Thyroid gland (tissue), 4 donors: ENCODE results near the gene DOHH.

Experiments used
- POLR2A ChIP-seq, 2 donors: fragments of 450-650 bp; IDR thresholded peaks; one replicate each; pipeline ENCODE4 v1.6.1; 2017; ENCODE audit warnings: antibody characterized with exemption in 2 of 2, mild to moderate bottlenecking in 2 of 2, moderate library complexity in 1 of 2
- TF ChIP-seq, protein P1 (sequence below), 6 experiments: fragments of 200-600 bp in 3 of 6; fragments of 450-650 bp in 3 of 6; sonication (generic) in 3 of 6; IDR thresholded peaks; one replicate each; pipeline ENCODE4 v1.5.1; 2016 to 2019; ENCODE audit warnings: antibody characterized with exemption in 6 of 6, mild to moderate bottlenecking in 2 of 6, inconsistent platforms in 1 of 6, moderate library complexity in 1 of 6

DNA sequence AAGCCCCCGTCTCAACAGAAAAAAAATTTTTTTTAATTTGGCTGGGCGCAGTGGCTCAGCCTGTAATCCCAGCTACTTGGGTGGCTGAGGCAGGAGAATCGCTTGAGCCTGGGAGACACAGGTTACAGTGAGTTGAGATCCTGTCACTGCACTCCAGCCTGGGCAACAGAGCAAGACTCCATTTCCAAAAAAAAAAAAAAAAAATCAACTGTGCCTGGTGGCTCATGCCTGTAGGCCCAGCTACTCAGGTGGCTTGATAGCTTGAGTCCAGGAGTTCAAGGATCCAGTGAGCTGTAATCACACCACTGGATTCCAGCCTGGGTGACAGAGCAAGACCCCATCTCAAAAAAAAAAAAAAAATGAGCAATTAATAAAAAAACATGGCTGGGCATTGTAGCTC, 1.3 kb upstream of the DOHH start:
- TF ChIP-seq, protein P1, sequence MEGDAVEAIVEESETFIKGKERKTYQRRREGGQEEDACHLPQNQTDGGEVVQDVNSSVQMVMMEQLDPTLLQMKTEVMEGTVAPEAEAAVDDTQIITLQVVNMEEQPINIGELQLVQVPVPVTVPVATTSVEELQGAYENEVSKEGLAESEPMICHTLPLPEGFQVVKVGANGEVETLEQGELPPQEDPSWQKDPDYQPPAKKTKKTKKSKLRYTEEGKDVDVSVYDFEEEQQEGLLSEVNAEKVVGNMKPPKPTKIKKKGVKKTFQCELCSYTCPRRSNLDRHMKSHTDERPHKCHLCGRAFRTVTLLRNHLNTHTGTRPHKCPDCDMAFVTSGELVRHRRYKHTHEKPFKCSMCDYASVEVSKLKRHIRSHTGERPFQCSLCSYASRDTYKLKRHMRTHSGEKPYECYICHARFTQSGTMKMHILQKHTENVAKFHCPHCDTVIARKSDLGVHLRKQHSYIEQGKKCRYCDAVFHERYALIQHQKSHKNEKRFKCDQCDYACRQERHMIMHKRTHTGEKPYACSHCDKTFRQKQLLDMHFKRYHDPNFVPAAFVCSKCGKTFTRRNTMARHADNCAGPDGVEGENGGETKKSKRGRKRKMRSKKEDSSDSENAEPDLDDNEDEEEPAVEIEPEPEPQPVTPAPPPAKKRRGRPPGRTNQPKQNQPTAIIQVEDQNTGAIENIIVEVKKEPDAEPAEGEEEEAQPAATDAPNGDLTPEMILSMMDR (IDR thresholded peaks at IDR 0.05) = no peak
- no peak for TF ChIP-seq POLR2A (IDR thresholded peaks at IDR 0.05)
